Activated CD4-positive, alpha-beta T cell treated with anti-CD3 and anti-CD28 coated beads, Interleukin-2, amount 10 ng/mL, durations not matched to agents 7 days and 5 days (primary cell): ENCODE data around the gene SEC14L5. TPM values are rescaled to one million over a fixed set of nuclear protein-coding genes. Genes with fewer than 3 reads are reported as not detected.

Experiments used
- CTCF ChIA-PET: fragments of 350-600 bp; sonication (Branson Sonifier 250); formaldehyde crosslinking; loops from one replicate; lab custom pipeline; 2021; ENCODE audit warnings: antibody characterized with exemption; lab: Charles Lee
- POLR2A ChIA-PET: fragments of 350-600 bp; sonication (Branson Sonifier 250); formaldehyde crosslinking; loops from one replicate; lab custom pipeline; 2021; ENCODE audit warnings: antibody characterized with exemption; lab: Charles Lee
- DNase-seq: peaks from one replicate; pipeline ENCODE4 v3.0.0-alpha.2; 2020
- H3K27ac Mint-ChIP-seq: one replicate; pipeline ENCODE4 v1.8.0; 2021; ENCODE audit warnings: mild to moderate bottlenecking, moderate library complexity, mixed read lengths
- H3K27me3 Mint-ChIP-seq: one replicate; pipeline ENCODE4 v1.8.0; 2021; ENCODE audit warnings: mixed read lengths
- H3K36me3 Mint-ChIP-seq: one replicate; pipeline ENCODE4 v1.8.0; 2021; ENCODE audit warnings: low read depth, mixed read lengths
- H3K4me1 Mint-ChIP-seq: one replicate; pipeline ENCODE4 v1.8.0; 2021; ENCODE audit warnings: mixed read lengths
- H3K4me3 Mint-ChIP-seq: one replicate; pipeline ENCODE4 v1.8.0; 2021; ENCODE audit warnings: mild to moderate bottlenecking, moderate library complexity, mixed read lengths
- H3K9me3 Mint-ChIP-seq: one replicate; pipeline ENCODE4 v1.8.0; 2021; ENCODE audit warnings: mixed read lengths
- total RNA-seq, 2 experiments: library from RNA; stranded (reverse); gene quantifications; one replicate each; pipeline ENCODE4 v1.2.3, GENCODE V29; 2021

Gene SEC14L5
- total RNA-seq, 2 experiments from 2014 or later, result not detected

- Mint-ChIP-seq H3K9me3 (no peaks in the 10 kb centered on the region), H3K4me3 (no peak overlapping the region), H3K27ac (no peak overlapping the region), H3K4me1 (no peaks in the 10 kb centered on the region), H3K27me3 (no peaks in the 10 kb centered on the region), H3K36me3 (no peaks in the 10 kb centered on the region)
- ChIA-PET CTCF (interaction anchor here (1.6 kb wide), 1 partner anchor 73 kb away, joined by 3 read pairs; no protein-coding TSS in a partner anchor), POLR2A (no interaction called here)
- DNase-seq, result no peak
Observed at GRCh38 chr16:5004311-5004710, 46.2 kb downstream of the SEC14L5 start.

- ChIA-PET POLR2A (no interaction called here), CTCF (no interaction called here)
- Mint-ChIP-seq H3K36me3 (no peaks in the 10 kb centered on the region), H3K27ac (no peak overlapping the region), H3K4me3 (no peak overlapping the region), H3K9me3 (no peaks in the 10 kb centered on the region), H3K4me1 (no peaks in the 10 kb centered on the region), H3K27me3 (peaks cover 3% of the 10 kb centered on the region)
- no peak for DNase-seq
Observed at GRCh38 chr16:5005916-5006315, 47.8 kb downstream of the SEC14L5 start.

DNA sequence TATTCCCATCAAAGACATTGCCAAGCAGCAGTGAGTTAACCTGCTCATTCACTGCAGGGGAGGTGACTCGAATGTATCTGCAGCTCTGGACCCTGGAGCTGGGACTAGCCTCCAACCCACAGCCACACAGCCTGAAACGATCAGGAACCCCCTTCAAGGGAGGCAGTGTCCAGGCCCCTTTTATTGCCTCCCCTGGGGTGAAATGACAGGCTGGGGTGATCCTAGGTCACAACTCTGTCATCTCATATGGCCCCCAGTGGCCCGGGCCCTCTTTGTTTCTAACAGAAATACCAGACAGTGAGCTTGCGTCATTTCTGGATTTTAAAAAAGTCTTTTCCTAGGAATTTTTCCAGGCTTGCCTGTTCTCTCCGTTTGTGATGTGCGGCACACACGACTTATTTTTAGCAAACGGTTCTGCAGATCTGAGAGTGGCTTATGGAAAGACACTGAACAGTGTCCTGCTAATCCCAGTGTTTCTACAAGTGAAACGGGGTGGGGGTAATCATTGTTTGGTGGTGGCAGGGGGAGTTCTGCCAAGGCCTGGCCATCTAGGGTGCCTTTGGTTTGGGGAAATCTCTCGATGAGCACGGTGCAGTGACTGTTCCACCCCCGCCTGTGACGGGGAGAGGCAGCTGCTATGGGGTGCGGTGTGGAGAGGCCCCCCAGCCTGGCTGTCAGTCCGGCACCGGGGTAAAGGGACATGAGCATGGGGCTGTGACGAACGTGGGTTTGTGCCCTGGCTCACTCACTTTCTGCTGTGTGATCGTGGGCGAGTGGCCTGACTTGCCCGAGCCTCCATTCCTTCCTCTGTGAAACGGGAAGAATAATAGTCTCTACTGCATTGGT is 48.4 kb downstream of the SEC14L5 start:
- DNase-seq, result no peak
- Mint-ChIP-seq H3K36me3 (no peaks in the 10 kb centered on the region), H3K4me1 (no peaks in the 10 kb centered on the region), H3K27me3 (peaks cover 3% of the 10 kb centered on the region), H3K4me3 (no peak overlapping the region), H3K27ac (no peak overlapping the region), H3K9me3 (no peaks in the 10 kb centered on the region)
- POLR2A ChIA-PET, result no interaction called here
- CTCF ChIA-PET, result no interaction called here

DNA sequence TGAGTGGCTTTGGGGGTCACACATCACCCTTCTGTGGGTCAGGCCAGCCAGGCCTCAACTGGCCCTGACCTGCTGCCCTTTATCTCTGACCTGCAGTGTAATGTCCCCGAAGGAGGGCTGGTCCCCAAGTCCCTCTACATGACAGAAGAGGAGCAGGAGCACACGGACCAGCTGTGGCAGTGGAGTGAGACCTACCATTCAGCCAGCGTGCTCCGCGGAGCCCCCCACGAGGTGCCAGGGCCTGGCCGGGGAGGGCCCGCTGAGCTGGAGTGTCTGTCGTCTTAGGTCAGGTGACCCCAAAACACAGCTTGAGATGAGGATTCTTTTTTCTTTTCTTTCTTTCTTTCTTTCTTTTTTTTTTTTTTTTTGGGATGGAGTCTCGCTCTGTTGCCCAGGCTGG is 49.1 kb downstream of the SEC14L5 start:
- H3K27me3 Mint-ChIP-seq, result peaks cover 3% of the 10 kb centered on the region
- no peak for DNase-seq
- ChIA-PET CTCF (no interaction called here), POLR2A (no interaction called here)
- H3K9me3 Mint-ChIP-seq, result no peaks in the 10 kb centered on the region
- no peaks in the 10 kb centered on the region for H3K4me1 Mint-ChIP-seq
- H3K36me3 Mint-ChIP-seq, result no peaks in the 10 kb centered on the region
- H3K27ac Mint-ChIP-seq, result no peak overlapping the region
- H3K4me3 Mint-ChIP-seq, result no peak overlapping the region

GRCh38 chr16:5008311-5008731 is 50.2 kb downstream of the SEC14L5 start:
- Mint-ChIP-seq H3K9me3 (no peaks in the 10 kb centered on the region), H3K27me3 (peaks cover 3% of the 10 kb centered on the region), H3K4me3 (no peak overlapping the region), H3K27ac (no peak overlapping the region), H3K4me1 (no peaks in the 10 kb centered on the region), H3K36me3 (no peaks in the 10 kb centered on the region)
- CTCF ChIA-PET, result no interaction called here
- POLR2A ChIA-PET, result no interaction called here
- no peak for DNase-seq

- no peak overlapping the region for H3K4me3 Mint-ChIP-seq
- ChIA-PET POLR2A (no interaction called here), CTCF (interaction anchor here (0.6 to 0.7 kb wide), 2 partner anchors 10 to 177 kb away, joined by 3 to 4 read pairs; no protein-coding TSS in a partner anchor)
- no peaks in the 10 kb centered on the region for H3K9me3 Mint-ChIP-seq
- no peak overlapping the region for H3K27ac Mint-ChIP-seq
- no peaks in the 10 kb centered on the region for H3K36me3 Mint-ChIP-seq
- no peaks in the 10 kb centered on the region for H3K4me1 Mint-ChIP-seq
- peaks cover 3% of the 10 kb centered on the region for H3K27me3 Mint-ChIP-seq
- no peak for DNase-seq
Observed at GRCh38 chr16:5010576-5011329, 52.6 kb downstream of the SEC14L5 start.

DNA sequence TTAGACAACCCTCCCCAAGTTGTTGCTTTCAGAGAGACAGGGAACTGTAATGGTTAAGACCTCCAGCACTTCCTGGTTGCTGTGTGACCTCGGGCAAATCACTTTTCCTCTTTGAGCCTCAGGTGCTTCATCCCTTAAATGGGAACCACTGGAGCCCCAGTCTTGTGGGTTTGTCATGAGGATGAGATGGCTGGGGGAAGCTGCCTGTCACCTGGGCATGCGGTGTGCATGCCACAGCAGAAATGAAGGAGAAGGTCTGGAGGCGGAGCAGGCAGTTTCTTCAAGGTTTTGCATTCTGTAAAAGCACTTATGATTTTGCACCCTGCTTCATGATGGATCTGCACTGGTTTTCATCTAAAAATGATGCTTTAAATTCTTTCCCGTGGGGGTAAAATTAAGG is 53.5 kb downstream of the SEC14L5 start:
- H3K27me3 Mint-ChIP-seq, result peaks cover 3% of the 10 kb centered on the region
- H3K4me3 Mint-ChIP-seq, result no peak overlapping the region
- no peaks in the 10 kb centered on the region for H3K36me3 Mint-ChIP-seq
- no peaks in the 10 kb centered on the region for H3K4me1 Mint-ChIP-seq
- ChIA-PET CTCF (no interaction called here), POLR2A (no interaction called here)
- H3K27ac Mint-ChIP-seq, result no peak overlapping the region
- no peak for DNase-seq
- H3K9me3 Mint-ChIP-seq, result no peaks in the 10 kb centered on the region

DNA sequence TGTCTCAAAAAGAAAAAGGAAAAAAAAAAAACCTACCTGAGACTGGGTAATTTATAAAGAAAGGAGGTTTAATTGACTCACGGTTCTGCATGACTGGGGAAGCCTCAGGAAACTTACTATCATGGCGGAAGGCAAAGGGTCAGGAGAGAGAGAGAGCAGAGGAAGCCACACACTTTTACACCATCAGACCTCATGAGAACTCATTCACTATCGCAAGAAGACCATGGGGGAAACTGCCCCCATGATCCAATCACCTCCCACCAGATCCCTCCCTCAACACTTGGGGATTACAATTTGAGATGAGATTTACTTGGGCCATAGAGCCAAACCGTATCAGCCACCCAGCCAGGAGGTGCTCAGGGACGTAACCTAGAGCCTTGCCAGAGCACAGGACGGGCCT is 54.8 kb downstream of the SEC14L5 start:
- CTCF ChIA-PET, result no interaction called here
- no peak for DNase-seq
- Mint-ChIP-seq H3K9me3 (no peaks in the 10 kb centered on the region), H3K27me3 (peaks cover 3% of the 10 kb centered on the region), H3K27ac (no peak overlapping the region), H3K36me3 (no peaks in the 10 kb centered on the region), H3K4me1 (no peaks in the 10 kb centered on the region), H3K4me3 (no peak overlapping the region)
- POLR2A ChIA-PET, result no interaction called here

DNA sequence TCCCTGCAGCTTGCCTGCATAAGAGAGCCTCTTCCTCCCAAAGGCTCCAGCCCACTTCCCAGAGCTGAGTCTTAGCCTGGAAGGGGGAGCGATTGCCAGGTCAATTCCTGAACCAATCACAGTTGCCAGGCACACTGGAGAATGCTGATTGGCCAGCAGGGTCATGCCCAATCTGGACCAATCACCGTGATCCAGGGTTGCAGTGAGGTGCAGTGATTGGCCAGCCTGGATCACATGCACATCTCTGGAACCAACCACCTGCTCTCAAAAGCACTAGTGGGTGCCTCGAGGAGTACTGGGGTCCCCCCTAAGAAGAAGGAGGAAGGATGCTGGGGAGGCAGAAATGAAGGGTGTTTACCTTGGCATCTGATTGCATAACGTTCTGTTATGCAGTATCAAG is 57.2 kb downstream of the SEC14L5 start:
- no peak overlapping the region for H3K27ac Mint-ChIP-seq
- ChIA-PET POLR2A (no interaction called here), CTCF (no interaction called here)
- no peaks in the 10 kb centered on the region for H3K9me3 Mint-ChIP-seq
- no peak overlapping the region for H3K4me3 Mint-ChIP-seq
- H3K36me3 Mint-ChIP-seq, result no peaks in the 10 kb centered on the region
- no peaks in the 10 kb centered on the region for H3K4me1 Mint-ChIP-seq
- no peak for DNase-seq
- H3K27me3 Mint-ChIP-seq, result peaks cover 3% of the 10 kb centered on the region

- no peaks in the 10 kb centered on the region for H3K9me3 Mint-ChIP-seq
- H3K27ac Mint-ChIP-seq, result no peak overlapping the region
- POLR2A ChIA-PET, result no interaction called here
- CTCF ChIA-PET, result no interaction called here
- H3K4me3 Mint-ChIP-seq, result no peak overlapping the region
- no peaks in the 10 kb centered on the region for H3K36me3 Mint-ChIP-seq
- H3K27me3 Mint-ChIP-seq, result no peaks in the 10 kb centered on the region
- no peak for DNase-seq
- H3K4me1 Mint-ChIP-seq, result no peaks in the 10 kb centered on the region
Observed at GRCh38 chr16:5015887-5016286, 57.8 kb downstream of the SEC14L5 start.

GRCh38 chr16:5016967-5017677 is 59.0 kb downstream of the SEC14L5 start:
- ChIA-PET CTCF (interaction anchor here (2.3 kb wide), 1 partner anchor 13 kb away, joined by 6 read pairs; no protein-coding TSS in a partner anchor), POLR2A (no interaction called here)
- Mint-ChIP-seq H3K36me3 (no peaks in the 10 kb centered on the region), H3K4me3 (no peak overlapping the region), H3K9me3 (no peaks in the 10 kb centered on the region), H3K27me3 (no peaks in the 10 kb centered on the region), H3K27ac (no peak overlapping the region), H3K4me1 (no peaks in the 10 kb centered on the region)
- no peak for DNase-seq

GRCh38 chr16:5017678-5017969 is 59.5 kb downstream of the SEC14L5 start:
- POLR2A ChIA-PET, result no interaction called here
- no peaks in the 10 kb centered on the region for H3K36me3 Mint-ChIP-seq
- CTCF ChIA-PET, result interaction anchor here (2.3 kb wide), 1 partner anchor 12 kb away, joined by 6 read pairs; no protein-coding TSS in a partner anchor
- no peak overlapping the region for H3K27ac Mint-ChIP-seq
- no peaks in the 10 kb centered on the region for H3K9me3 Mint-ChIP-seq
- H3K4me3 Mint-ChIP-seq, result no peak overlapping the region
- DNase-seq, result no peak
- H3K27me3 Mint-ChIP-seq, result no peaks in the 10 kb centered on the region
- no peaks in the 10 kb centered on the region for H3K4me1 Mint-ChIP-seq

DNA sequence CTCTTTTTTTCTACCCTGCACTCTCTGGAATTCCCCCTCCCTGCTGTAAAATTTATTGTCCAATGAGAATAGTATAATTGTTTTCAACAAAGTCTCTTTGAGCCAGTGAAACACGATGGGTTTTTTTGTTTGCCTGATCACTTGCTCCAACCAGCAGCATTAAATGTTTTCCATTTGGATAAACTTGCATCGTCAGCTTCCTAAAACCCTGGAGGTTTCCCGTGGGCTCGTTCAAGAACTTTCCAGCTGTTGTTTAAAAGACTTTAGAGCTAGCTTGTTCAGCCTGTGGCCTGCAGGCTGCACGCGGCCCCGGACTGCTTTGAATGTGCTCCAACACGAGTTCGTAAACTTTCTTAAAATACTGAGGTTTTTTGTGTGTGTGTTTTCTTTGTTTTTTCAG is 60.7 kb downstream of the SEC14L5 start:
- Mint-ChIP-seq H3K4me3 (no peak overlapping the region), H3K4me1 (no peaks in the 10 kb centered on the region), H3K9me3 (no peaks in the 10 kb centered on the region), H3K36me3 (no peaks in the 10 kb centered on the region), H3K27me3 (no peaks in the 10 kb centered on the region), H3K27ac (no peak overlapping the region)
- ChIA-PET CTCF (interaction anchor here (0.7 to 2.3 kb wide), 2 partner anchors 11 to 23 kb away, joined by 3 to 6 read pairs; no protein-coding TSS in a partner anchor), POLR2A (no interaction called here)
- DNase-seq, result no peak
